ENCODE data around the gene PLSCR2.

PLSCR2 gene

GRCh38 chr3:146386936-146387335 is 82.4 kb downstream of the PLSCR2 start:
- H3K36me3 ChIP-seq (replicated peaks; ENCODE audit: low read depth, low read length): no peaks in the 10 kb centered on the region
- no peaks in the 10 kb centered on the region for H3K79me2 ChIP-seq (ENCODE audit: low read length)

GRCh38 chr3:146384786-146385185 is 84.6 kb downstream of the PLSCR2 start:
- H3K4me2 ChIP-seq (ENCODE audit: low read length): no peak overlapping the region
- no peaks in the 10 kb centered on the region for H3K27me3 ChIP-seq (ENCODE audit: low read depth, low read length)
- H3K36me3 ChIP-seq (replicated peaks; ENCODE audit: low read depth, low read length): no peaks in the 10 kb centered on the region
- no peaks in the 10 kb centered on the region for H4K20me1 ChIP-seq (ENCODE audit: insufficient read depth, low read length)
- no peak overlapping the region for H3K27ac ChIP-seq (ENCODE audit: low read length)
- no peaks in the 10 kb centered on the region for H3K79me2 ChIP-seq (ENCODE audit: low read length)
- TF ChIP-seq EZH2phosphoT487 (IDR thresholded peaks at IDR 0.05; ENCODE audit: low read depth): no peak
- no peak for TF ChIP-seq CTCF (IDR thresholded peaks at IDR 0.05; ENCODE audit: low read depth, low read length)
- H3K9me3 ChIP-seq (ENCODE audit: insufficient read depth, low read length): no peaks in the 10 kb centered on the region
- H2AFZ ChIP-seq (ENCODE audit: low read depth, low read length): no peak overlapping the region
- H3K4me3 ChIP-seq (ENCODE audit: low read length): no peak overlapping the region
- peaks cover 24% of the 10 kb centered on the region for H3K4me1 ChIP-seq (ENCODE audit: low read length)
- no peak overlapping the region for H3K9ac ChIP-seq (ENCODE audit: low read length)

More at GRCh38 chr3:146386936-146387335, 82.4 kb downstream of the PLSCR2 start:
- Histone ChIP-seq H2AFZ (ENCODE audit: low read depth, low read length) (no peak overlapping the region), H3K4me3 (ENCODE audit: low read length) (peak overlapping the region; percentile 7; the same call in 1 of the 2 replicates), H3K27me3 (ENCODE audit: low read depth, low read length) (no peaks in the 10 kb centered on the region), H3K4me2 (ENCODE audit: low read length) (peak overlapping the region; percentile 38), H3K27ac (ENCODE audit: low read length) (no peak overlapping the region), H3K9ac (ENCODE audit: low read length) (no peak overlapping the region), H4K20me1 (ENCODE audit: insufficient read depth, low read length) (no peaks in the 10 kb centered on the region), H3K4me1 (ENCODE audit: low read length) (peaks cover 30% of the 10 kb centered on the region), H3K9me3 (ENCODE audit: insufficient read depth, low read length) (no peaks in the 10 kb centered on the region)
- TF ChIP-seq EZH2phosphoT487 (IDR thresholded peaks at IDR 0.05; ENCODE audit: low read depth): no peak
- no peak for TF ChIP-seq CTCF (IDR thresholded peaks at IDR 0.05; ENCODE audit: low read depth, low read length)
